Esophagus squamous epithelium (tissue), 4 donors: ENCODE data around the gene AGBL1.

Experiments
- CTCF ChIP-seq, 6 experiments: fragments of 450-650 bp in 4 of 6; fragments of 200-600 bp in 2 of 6; sonication (generic) in 2 of 6; IDR thresholded peaks; one replicate each; pipeline ENCODE4 v1.5.1; 2016 to 2019; ENCODE audit warnings: antibody characterized with exemption in 6 of 6, mild to moderate bottlenecking in 4 of 6, moderate library complexity in 4 of 6
- POLR2A ChIP-seq, 4 donors: fragments of 450-650 bp; IDR thresholded peaks; one replicate each; pipeline ENCODE4 v1.6.1; 2017; ENCODE audit warnings: antibody characterized with exemption in 4 of 4, mild to moderate bottlenecking in 4 of 4, moderate library complexity in 3 of 4

DNA sequence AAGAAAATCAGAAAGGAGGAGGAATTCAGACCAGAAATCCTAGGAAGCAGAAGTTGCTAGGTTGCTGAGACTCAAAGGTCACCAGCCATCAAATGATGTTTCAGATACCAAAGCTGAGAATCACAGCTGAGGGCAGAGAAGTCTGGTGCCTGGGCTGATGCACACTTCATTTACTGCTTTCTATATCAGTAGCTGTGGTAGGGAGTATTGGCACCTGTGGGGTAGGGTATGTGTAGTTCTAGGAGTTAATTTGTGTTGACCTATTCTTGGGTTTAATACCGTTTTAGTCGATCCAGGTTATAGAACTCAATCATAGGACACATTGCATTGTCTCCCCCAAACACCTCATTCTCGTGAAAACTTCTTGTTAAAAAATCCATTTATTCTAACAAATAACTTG lies 529.6 kb downstream of the AGBL1 start:
- TF ChIP-seq CTCF (IDR thresholded peaks at IDR 0.05) (no peak), POLR2A (IDR thresholded peaks at IDR 0.05) (no peak)
